ENCODE measurements around the gene MAPKAPK5.
"Not testable (repeated sequence)": the region's sequence is repeated elsewhere in the genome, so short reads cannot be mapped to it uniquely, and the experiment has no call there.

MAPKAPK5 gene, protein sequence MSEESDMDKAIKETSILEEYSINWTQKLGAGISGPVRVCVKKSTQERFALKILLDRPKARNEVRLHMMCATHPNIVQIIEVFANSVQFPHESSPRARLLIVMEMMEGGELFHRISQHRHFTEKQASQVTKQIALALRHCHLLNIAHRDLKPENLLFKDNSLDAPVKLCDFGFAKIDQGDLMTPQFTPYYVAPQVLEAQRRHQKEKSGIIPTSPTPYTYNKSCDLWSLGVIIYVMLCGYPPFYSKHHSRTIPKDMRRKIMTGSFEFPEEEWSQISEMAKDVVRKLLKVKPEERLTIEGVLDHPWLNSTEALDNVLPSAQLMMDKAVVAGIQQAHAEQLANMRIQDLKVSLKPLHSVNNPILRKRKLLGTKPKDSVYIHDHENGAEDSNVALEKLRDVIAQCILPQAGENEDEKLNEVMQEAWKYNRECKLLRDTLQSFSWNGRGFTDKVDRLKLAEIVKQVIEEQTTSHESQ

GRCh38 chr12:111841750-111842555 is at the start of gene MAPKAPK5:
MAPKAPK5 (plus strand) TSS chr12:111842228; CDS start chr12:111842734, 506 bp downstream.
- Histone ChIP-seq H3K36me3 (ENCODE audit: insufficient read depth, low read length) (peaks cover 6% of the 10 kb centered on the region; the same call in 1 of the 2 replicates), H3K9me3 (ENCODE audit: control insufficient read depth, insufficient read depth, low read length) (no peaks in the 10 kb centered on the region), H3K4me1 (ENCODE audit: insufficient read depth, low read length) (peaks cover 4% of the 10 kb centered on the region; the same call in 1 of the 2 replicates), H3K9ac (ENCODE audit: low read depth, low read length) (peak within 1 kb of the TSS; percentile 94)

DNA sequence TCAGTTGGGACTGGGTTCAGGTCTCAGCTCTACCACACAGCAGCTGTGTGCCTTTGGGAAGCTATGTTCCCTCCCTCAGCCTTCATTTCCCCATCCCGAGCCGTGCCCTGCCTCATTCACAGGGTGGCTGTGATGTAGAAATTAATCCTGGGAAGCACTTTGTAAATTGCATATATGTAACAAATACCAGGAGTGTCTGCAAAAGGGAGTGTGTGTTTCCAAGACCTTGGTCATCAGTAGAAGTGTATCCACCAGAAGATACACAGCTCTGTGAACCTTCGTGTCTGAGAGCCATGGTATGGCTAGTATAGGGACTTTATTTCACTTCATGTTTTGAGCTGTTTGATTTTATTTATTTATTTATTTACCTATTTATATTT is 49.2 kb upstream of the MAPKAPK5 start:
- Histone ChIP-seq H3K4me1 (ENCODE audit: insufficient read depth, low read length) (no peaks in the 10 kb centered on the region), H3K36me3 (ENCODE audit: insufficient read depth, low read length) (peaks cover 9% of the 10 kb centered on the region), H3K9ac (ENCODE audit: low read depth, low read length) (no peak overlapping the region), H3K9me3 (ENCODE audit: control insufficient read depth, insufficient read depth, low read length) (no peaks in the 10 kb centered on the region)

DNA sequence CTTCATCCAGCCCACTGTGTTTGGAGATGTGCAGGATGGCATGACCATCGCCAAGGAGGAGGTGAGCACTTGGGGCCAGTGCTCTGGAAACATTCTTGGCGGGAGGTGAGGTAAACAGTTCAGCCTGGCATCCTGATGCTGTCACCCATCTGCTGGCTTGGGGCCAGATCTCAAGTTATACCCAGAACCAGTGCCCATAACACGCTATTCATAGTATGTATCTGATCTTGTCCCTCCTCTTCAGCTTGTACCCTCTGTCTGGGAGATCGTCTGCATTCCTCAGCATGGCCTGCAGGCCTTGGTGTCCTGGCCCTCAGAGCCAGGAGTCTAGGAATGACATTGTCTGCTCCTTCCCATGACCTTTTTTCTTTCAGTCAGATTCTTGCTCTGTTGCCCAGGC is 43.8 kb upstream of the MAPKAPK5 start:
- H3K4me1 ChIP-seq (ENCODE audit: insufficient read depth, low read length), result no peaks in the 10 kb centered on the region
- peaks cover 2% of the 10 kb centered on the region; the same call in 1 of the 2 replicates for H3K36me3 ChIP-seq (ENCODE audit: insufficient read depth, low read length)
- H3K9me3 ChIP-seq (ENCODE audit: control insufficient read depth, insufficient read depth, low read length), result no peaks in the 10 kb centered on the region
- H3K9ac ChIP-seq (ENCODE audit: low read depth, low read length), result no peak overlapping the region

DNA sequence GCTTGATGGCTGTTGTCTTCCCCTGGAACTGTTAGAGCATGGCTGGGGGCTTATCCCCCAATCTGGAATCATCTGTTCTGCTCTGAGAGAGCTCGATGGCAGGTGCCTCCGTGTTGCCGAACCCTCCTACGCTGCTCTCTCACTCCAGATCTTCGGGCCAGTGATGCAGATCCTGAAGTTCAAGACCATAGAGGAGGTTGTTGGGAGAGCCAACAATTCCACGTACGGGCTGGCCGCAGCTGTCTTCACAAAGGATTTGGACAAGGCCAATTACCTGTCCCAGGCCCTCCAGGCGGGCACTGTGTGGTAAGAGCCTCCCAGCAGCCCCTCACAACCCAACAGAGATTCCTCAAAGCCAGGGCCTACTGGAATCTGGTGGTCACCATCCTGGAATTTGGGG is 42.3 kb upstream of the MAPKAPK5 start:
- Histone ChIP-seq H3K4me1 (ENCODE audit: insufficient read depth, low read length) (no peaks in the 10 kb centered on the region), H3K36me3 (ENCODE audit: insufficient read depth, low read length) (peaks cover 7% of the 10 kb centered on the region; the same call in 1 of the 2 replicates), H3K9me3 (ENCODE audit: control insufficient read depth, insufficient read depth, low read length) (no peaks in the 10 kb centered on the region), H3K9ac (ENCODE audit: low read depth, low read length) (no peak overlapping the region)

GRCh38 chr12:111803038-111803626 is 38.9 kb upstream of the MAPKAPK5 start:
- H3K9ac ChIP-seq (ENCODE audit: low read depth, low read length), result no peak overlapping the region
- H3K36me3 ChIP-seq (ENCODE audit: insufficient read depth, low read length), result peaks cover 7% of the 10 kb centered on the region; the same call in 1 of the 2 replicates
- H3K4me1 ChIP-seq (ENCODE audit: insufficient read depth, low read length), result no peaks in the 10 kb centered on the region
- H3K9me3 ChIP-seq (ENCODE audit: control insufficient read depth, insufficient read depth, low read length), result no peaks in the 10 kb centered on the region

- Histone ChIP-seq H3K4me1 (ENCODE audit: insufficient read depth, low read length) (no peaks in the 10 kb centered on the region), H3K36me3 (ENCODE audit: insufficient read depth, low read length) (peaks cover 7% of the 10 kb centered on the region; the same call in 1 of the 2 replicates), H3K9ac (ENCODE audit: low read depth, low read length) (no peak overlapping the region), H3K9me3 (ENCODE audit: control insufficient read depth, insufficient read depth, low read length) (no peaks in the 10 kb centered on the region)
These were observed 38.2 kb upstream of the MAPKAPK5 start for GRCh38 chr12:111803851-111804250.

DNA sequence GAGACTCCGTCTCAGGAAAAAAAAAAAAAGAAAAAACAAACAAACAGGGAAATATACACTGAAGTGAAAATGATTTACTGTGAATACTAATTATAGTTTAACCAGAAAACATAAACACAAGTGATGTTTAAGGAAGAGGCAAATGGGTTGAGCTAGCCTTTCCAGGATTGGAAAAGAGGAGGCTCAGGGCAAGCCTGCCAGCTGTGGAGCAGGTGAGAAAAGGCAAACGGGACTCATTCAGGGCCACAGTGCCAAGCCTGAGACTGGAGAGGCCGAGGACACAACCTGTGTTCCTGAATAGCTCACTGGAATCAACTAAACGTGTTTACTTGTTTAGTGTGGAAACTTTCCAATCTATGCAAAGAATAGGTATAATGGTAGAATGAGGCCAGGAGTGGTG is 35.7 kb upstream of the MAPKAPK5 start:
- Histone ChIP-seq H3K9ac (ENCODE audit: low read depth, low read length) (no peak overlapping the region), H3K36me3 (ENCODE audit: insufficient read depth, low read length) (peaks cover 4% of the 10 kb centered on the region; the same call in 1 of the 2 replicates), H3K9me3 (ENCODE audit: control insufficient read depth, insufficient read depth, low read length) (no peaks in the 10 kb centered on the region), H3K4me1 (ENCODE audit: insufficient read depth, low read length) (no peaks in the 10 kb centered on the region)

- no peak overlapping the region for H3K9ac ChIP-seq (ENCODE audit: low read depth, low read length)
- no peaks in the 10 kb centered on the region for H3K4me1 ChIP-seq (ENCODE audit: insufficient read depth, low read length)
- peaks cover 4% of the 10 kb centered on the region; the same call in 1 of the 2 replicates for H3K36me3 ChIP-seq (ENCODE audit: insufficient read depth, low read length)
- no peaks in the 10 kb centered on the region for H3K9me3 ChIP-seq (ENCODE audit: control insufficient read depth, insufficient read depth, low read length)
These were observed 34.8 kb upstream of the MAPKAPK5 start for GRCh38 chr12:111807232-111807631.

DNA sequence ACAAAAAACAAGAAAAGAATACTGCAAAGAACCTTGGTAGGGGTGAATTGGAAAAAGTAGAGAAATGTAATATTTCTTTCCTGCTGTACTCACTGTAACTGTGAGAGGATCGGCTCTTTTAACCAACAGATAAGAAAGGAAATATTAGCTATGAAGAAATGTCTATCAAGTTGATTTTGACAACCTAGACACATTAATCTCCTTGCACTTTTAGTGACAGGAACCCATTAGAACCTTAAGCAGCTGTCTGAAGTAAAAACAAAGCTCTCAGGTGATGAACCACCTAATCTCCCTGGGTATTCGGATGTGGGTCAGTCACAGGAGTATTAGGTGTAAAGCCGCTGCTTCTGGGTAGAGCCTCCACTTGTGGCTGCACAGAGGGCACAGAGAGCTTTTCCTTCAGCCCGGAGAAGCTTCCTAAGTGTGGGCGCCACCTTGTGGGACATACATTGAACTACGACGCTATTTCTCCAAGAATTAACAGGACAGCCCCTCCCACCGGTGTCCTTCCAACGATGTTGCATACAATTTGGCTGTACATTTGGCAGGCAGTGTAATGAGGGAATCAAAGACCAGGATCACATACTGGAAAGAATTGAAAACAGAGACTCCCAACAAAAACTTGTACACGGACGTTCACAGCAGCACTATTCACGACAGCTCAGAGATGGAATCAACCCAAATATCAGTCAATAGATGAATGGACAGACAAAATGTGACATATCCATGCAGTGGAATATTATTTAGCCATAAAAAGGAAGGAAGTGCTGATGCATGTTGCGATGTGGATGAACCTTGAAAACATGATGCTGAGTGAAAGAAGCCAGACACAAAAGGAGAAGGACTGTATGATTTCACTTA is 28.9 kb upstream of the MAPKAPK5 start:
- Histone ChIP-seq H3K4me1 (ENCODE audit: insufficient read depth, low read length) (no peaks in the 10 kb centered on the region), H3K9ac (ENCODE audit: low read depth, low read length) (no peak overlapping the region), H3K36me3 (ENCODE audit: insufficient read depth, low read length) (no peaks in the 10 kb centered on the region; the same call in 1 of the 2 replicates), H3K9me3 (ENCODE audit: control insufficient read depth, insufficient read depth, low read length) (no peaks in the 10 kb centered on the region)

- H3K4me1 ChIP-seq (ENCODE audit: insufficient read depth, low read length), result no peaks in the 10 kb centered on the region
- H3K36me3 ChIP-seq (ENCODE audit: insufficient read depth, low read length), result no peaks in the 10 kb centered on the region
- no peaks in the 10 kb centered on the region for H3K9me3 ChIP-seq (ENCODE audit: control insufficient read depth, insufficient read depth, low read length)
- no peak overlapping the region for H3K9ac ChIP-seq (ENCODE audit: low read depth, low read length)
These were observed 25.9 kb upstream of the MAPKAPK5 start for GRCh38 chr12:111816065-111816615.

DNA sequence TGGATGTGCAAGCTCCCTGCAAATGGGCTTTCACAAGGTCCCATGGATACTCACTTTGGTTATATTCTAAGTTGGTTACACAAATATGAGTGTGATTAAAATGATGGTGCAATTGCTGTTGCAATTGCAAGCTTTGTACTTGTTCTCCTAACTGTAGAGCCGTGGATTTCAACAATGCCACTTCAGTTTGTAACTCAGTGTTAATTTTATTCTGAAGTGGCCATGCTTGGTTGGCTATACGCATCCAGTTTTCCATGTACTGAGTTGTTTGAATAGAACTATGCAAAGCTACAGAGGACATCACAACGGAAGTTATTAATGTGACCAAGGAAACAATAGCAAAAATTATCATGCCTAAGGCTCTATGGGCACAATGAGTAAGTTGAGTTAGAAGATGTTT is 25.1 kb upstream of the MAPKAPK5 start:
- H3K9ac ChIP-seq (ENCODE audit: low read depth, low read length); H3K4me1 ChIP-seq (ENCODE audit: insufficient read depth, low read length); H3K9me3 ChIP-seq (ENCODE audit: control insufficient read depth, insufficient read depth, low read length); H3K36me3 ChIP-seq (ENCODE audit: insufficient read depth, low read length): not testable (repeated sequence)

GRCh38 chr12:111818340-111818739 is 23.7 kb upstream of the MAPKAPK5 start:
- Histone ChIP-seq H3K9ac (ENCODE audit: low read depth, low read length) (no peak overlapping the region), H3K4me1 (ENCODE audit: insufficient read depth, low read length) (peaks cover 3% of the 10 kb centered on the region; the same call in 1 of the 2 replicates), H3K36me3 (ENCODE audit: insufficient read depth, low read length) (no peaks in the 10 kb centered on the region), H3K9me3 (ENCODE audit: control insufficient read depth, insufficient read depth, low read length) (no peaks in the 10 kb centered on the region)
